Ishikawa (cell line): ENCODE results near the gene GGCX.

Source experiments
- CREB1 ChIP-seq: IDR thresholded peaks from 2 replicates; pipeline ENCODE4 v1.6.1; 2012; ENCODE audit warnings: low read depth
- EGR1 ChIP-seq: IDR thresholded peaks from 2 replicates; pipeline ENCODE4 v1.6.1; 2012
- EP300 ChIP-seq: IDR thresholded peaks from 2 replicates; pipeline ENCODE4 v1.6.1; 2012; ENCODE audit warnings: borderline replicate concordance
- NFIC ChIP-seq: IDR thresholded peaks from 2 replicates; pipeline ENCODE4 v1.6.1; 2012
- TAF1 ChIP-seq: IDR thresholded peaks from 2 replicates; pipeline ENCODE4 v1.6.1; 2012; ENCODE audit warnings: low read depth, mild to moderate bottlenecking
- TCF12 ChIP-seq: IDR thresholded peaks from 2 replicates; pipeline ENCODE4 v1.6.1; 2012; ENCODE audit warnings: low read depth
- YY1 ChIP-seq: IDR thresholded peaks from 2 replicates; pipeline ENCODE4 v1.6.1; 2012; ENCODE audit warnings: low read depth
- TF ChIP-seq, protein P1 (sequence below): IDR thresholded peaks from 2 replicates; pipeline ENCODE4 v1.6.1; 2012
- TF ChIP-seq, protein P2 (sequence below): IDR thresholded peaks from 2 replicates; pipeline ENCODE4 v1.6.1; 2012; ENCODE audit warnings: low read depth, mild to moderate bottlenecking
- TF ChIP-seq, protein P3 (sequence below): IDR thresholded peaks from 2 replicates; pipeline ENCODE4 v1.6.1; 2012

DNA sequence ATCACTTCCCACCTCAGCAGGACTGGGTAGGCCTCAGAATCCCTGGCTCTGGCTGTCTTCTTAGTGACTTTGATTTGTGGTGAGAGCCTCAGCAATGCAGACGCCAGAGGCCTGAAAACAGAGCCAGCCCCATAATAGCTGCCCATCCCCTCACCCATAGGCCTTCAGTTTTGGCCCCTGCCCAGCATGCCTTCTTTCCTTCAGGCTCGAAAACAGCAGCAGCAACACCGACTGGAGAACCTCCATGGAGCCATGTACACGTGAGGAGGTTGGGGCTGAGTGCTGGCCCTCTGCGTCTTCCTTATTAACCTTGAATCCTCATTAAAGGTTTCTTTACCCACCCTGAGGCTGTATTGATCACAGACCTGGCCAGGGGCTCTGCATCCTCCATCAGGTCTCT lies 35.9 kb upstream of the GGCX start:
- TF ChIP-seq, protein P1, sequence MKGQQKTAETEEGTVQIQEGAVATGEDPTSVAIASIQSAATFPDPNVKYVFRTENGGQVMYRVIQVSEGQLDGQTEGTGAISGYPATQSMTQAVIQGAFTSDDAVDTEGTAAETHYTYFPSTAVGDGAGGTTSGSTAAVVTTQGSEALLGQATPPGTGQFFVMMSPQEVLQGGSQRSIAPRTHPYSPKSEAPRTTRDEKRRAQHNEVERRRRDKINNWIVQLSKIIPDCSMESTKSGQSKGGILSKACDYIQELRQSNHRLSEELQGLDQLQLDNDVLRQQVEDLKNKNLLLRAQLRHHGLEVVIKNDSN: no peak
- TF ChIP-seq NFIC (no peak), YY1 (no peak), EP300 (no peak), TCF12 (no peak), EGR1 (no peak), TAF1 (no peak), CREB1 (no peak)
- TF ChIP-seq, protein P2, sequence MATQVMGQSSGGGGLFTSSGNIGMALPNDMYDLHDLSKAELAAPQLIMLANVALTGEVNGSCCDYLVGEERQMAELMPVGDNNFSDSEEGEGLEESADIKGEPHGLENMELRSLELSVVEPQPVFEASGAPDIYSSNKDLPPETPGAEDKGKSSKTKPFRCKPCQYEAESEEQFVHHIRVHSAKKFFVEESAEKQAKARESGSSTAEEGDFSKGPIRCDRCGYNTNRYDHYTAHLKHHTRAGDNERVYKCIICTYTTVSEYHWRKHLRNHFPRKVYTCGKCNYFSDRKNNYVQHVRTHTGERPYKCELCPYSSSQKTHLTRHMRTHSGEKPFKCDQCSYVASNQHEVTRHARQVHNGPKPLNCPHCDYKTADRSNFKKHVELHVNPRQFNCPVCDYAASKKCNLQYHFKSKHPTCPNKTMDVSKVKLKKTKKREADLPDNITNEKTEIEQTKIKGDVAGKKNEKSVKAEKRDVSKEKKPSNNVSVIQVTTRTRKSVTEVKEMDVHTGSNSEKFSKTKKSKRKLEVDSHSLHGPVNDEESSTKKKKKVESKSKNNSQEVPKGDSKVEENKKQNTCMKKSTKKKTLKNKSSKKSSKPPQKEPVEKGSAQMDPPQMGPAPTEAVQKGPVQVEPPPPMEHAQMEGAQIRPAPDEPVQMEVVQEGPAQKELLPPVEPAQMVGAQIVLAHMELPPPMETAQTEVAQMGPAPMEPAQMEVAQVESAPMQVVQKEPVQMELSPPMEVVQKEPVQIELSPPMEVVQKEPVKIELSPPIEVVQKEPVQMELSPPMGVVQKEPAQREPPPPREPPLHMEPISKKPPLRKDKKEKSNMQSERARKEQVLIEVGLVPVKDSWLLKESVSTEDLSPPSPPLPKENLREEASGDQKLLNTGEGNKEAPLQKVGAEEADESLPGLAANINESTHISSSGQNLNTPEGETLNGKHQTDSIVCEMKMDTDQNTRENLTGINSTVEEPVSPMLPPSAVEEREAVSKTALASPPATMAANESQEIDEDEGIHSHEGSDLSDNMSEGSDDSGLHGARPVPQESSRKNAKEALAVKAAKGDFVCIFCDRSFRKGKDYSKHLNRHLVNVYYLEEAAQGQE: no peak
- TF ChIP-seq, protein P3, sequence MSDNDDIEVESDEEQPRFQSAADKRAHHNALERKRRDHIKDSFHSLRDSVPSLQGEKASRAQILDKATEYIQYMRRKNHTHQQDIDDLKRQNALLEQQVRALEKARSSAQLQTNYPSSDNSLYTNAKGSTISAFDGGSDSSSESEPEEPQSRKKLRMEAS: no peak
